Measurements from ENCODE around the gene STUM. TPM values are rescaled to one million over a fixed set of nuclear protein-coding genes. Genes with fewer than 3 reads are reported as not detected.
A peak's percentile ranks its signal among the peaks of the same experiment; 100 is the strongest.
"Not testable (repeated sequence)": the region's sequence is repeated elsewhere in the genome, so short reads cannot be mapped to it uniquely, and the experiment has no call there.

STUM gene
- total and polyA plus RNA-seq, 4 experiments from 2014 or later, result 0.03 TPM; not detected in 3

GRCh38 chr1:226593541-226593940, 45.0 kb downstream of the STUM start:
- Mint-ChIP-seq H3K9me3 (peaks cover 0 to 3% (median 0%) of the 10 kb centered on the region in 8 donors), H3K36me3 (no peaks in the 10 kb centered on the region), H3K27ac (no peak overlapping the region), H3K4me3 (no peak overlapping the region), H3K4me1 (no peaks in the 10 kb centered on the region), H3K27me3 (peaks cover 10 to 22% of the 10 kb centered on the region in 2 donors)
- H3K27me3 ChIP-seq (ENCODE audit: insufficient read depth, low read length), result no peaks in the 10 kb centered on the region
- H3K9me3 ChIP-seq (ENCODE audit: control insufficient read depth in 1 of 2, low read length in 2 of 2), result no peaks in the 10 kb centered on the region
- H3K4me3 ChIP-seq (ENCODE audit: low read length in 2 of 2), result no peak overlapping the region
- no peak overlapping the region for H3K27ac ChIP-seq (ENCODE audit: low read depth, low read length)
- no peaks in the 10 kb centered on the region for H3K4me1 ChIP-seq (ENCODE audit: insufficient read depth, low read length)
- no peaks in the 10 kb centered on the region for H3K36me3 ChIP-seq (ENCODE audit: insufficient read depth, low read length)
- POLR2A ChIA-PET (ENCODE audit: partially characterized antibody), result no interaction called here
- intact Hi-C loops (cut with micrococcal nuclease), result no loop called here
- CTCF ChIA-PET (ENCODE audit: partially characterized antibody), result no interaction called here
- no peak for DNase-seq

GRCh38 chr1:226596531-226597165, 48.1 kb downstream of the STUM start:
- Histone ChIP-seq H3K27ac (ENCODE audit: low read depth, low read length) (no peak overlapping the region), H3K27me3 (ENCODE audit: insufficient read depth, low read length) (no peaks in the 10 kb centered on the region), H3K36me3 (ENCODE audit: insufficient read depth, low read length) (no peaks in the 10 kb centered on the region), H3K4me3 (ENCODE audit: low read length in 2 of 2) (no peak overlapping the region), H3K9me3 (ENCODE audit: control insufficient read depth in 1 of 2, low read length in 2 of 2) (no peaks in the 10 kb centered on the region), H3K4me1 (ENCODE audit: insufficient read depth, low read length) (no peaks in the 10 kb centered on the region)
- Mint-ChIP-seq H3K27me3 (peaks cover 7 to 17% of the 10 kb centered on the region in 2 donors), H3K27ac (peak overlapping the region in 1 of 7 donors; percentile 44), H3K4me3 (no peak overlapping the region), H3K9me3 (peaks cover 0 to 3% (median 0%) of the 10 kb centered on the region in 8 donors), H3K36me3 (no peaks in the 10 kb centered on the region), H3K4me1 (no peaks in the 10 kb centered on the region)
- DNase-seq, result no peak
- ChIA-PET CTCF (ENCODE audit: partially characterized antibody) (no interaction called here), POLR2A (ENCODE audit: partially characterized antibody) (no interaction called here)
- intact Hi-C loops (cut with micrococcal nuclease), result no loop called here

- Mint-ChIP-seq H3K4me3 (no peak overlapping the region), H3K4me1 (no peaks in the 10 kb centered on the region), H3K36me3 (no peaks in the 10 kb centered on the region), H3K27ac (no peak overlapping the region), H3K9me3 (peaks cover 0 to 3% (median 0%) of the 10 kb centered on the region in 8 donors), H3K27me3 (peaks cover 5 to 15% of the 10 kb centered on the region in 2 donors)
- POLR2A ChIA-PET (ENCODE audit: partially characterized antibody), result no interaction called here
- CTCF ChIA-PET (ENCODE audit: partially characterized antibody), result interaction anchor here (0.5 to 1.4 kb wide), 2 partner anchors 29 to 104 kb away, joined by 3 read pairs; no protein-coding TSS in a partner anchor
- Histone ChIP-seq H3K27ac (ENCODE audit: low read depth, low read length) (no peak overlapping the region), H3K27me3 (ENCODE audit: insufficient read depth, low read length) (no peaks in the 10 kb centered on the region), H3K4me3 (ENCODE audit: low read length in 2 of 2) (no peak overlapping the region), H3K9me3 (ENCODE audit: control insufficient read depth in 1 of 2, low read length in 2 of 2) (no peaks in the 10 kb centered on the region), H3K36me3 (ENCODE audit: insufficient read depth, low read length) (no peaks in the 10 kb centered on the region), H3K4me1 (ENCODE audit: insufficient read depth, low read length) (no peaks in the 10 kb centered on the region)
- no peak for DNase-seq
- intact Hi-C loops (cut with micrococcal nuclease), result no loop called here
Measured at GRCh38 chr1:226597616-226598454, 49.3 kb downstream of the STUM start.

- no peak for DNase-seq
- H3K27ac Mint-ChIP-seq, result no peak overlapping the region
- H3K4me1 Mint-ChIP-seq, result no peaks in the 10 kb centered on the region
- no peaks in the 10 kb centered on the region for H3K4me1 ChIP-seq (ENCODE audit: insufficient read depth, low read length)
- no peaks in the 10 kb centered on the region for H3K27me3 ChIP-seq (ENCODE audit: insufficient read depth, low read length)
- no peak overlapping the region for H3K27ac ChIP-seq (ENCODE audit: low read depth, low read length)
- no peak overlapping the region for H3K4me3 Mint-ChIP-seq
- peaks cover 3 to 15% of the 10 kb centered on the region in 2 donors for H3K27me3 Mint-ChIP-seq
- H3K36me3 ChIP-seq (ENCODE audit: insufficient read depth, low read length), result no peaks in the 10 kb centered on the region
- ChIA-PET CTCF (ENCODE audit: partially characterized antibody) (interaction anchor here (0.5 to 1.4 kb wide), 2 partner anchors 28 to 103 kb away, joined by 3 read pairs; no protein-coding TSS in a partner anchor), POLR2A (ENCODE audit: partially characterized antibody) (no interaction called here)
- H3K4me3 ChIP-seq (ENCODE audit: low read length in 2 of 2), result no peak overlapping the region
- H3K9me3 Mint-ChIP-seq, result no peaks in the 10 kb centered on the region
- no peaks in the 10 kb centered on the region for H3K9me3 ChIP-seq (ENCODE audit: control insufficient read depth in 1 of 2, low read length in 2 of 2)
- H3K36me3 Mint-ChIP-seq, result no peaks in the 10 kb centered on the region
- intact Hi-C loops (cut with micrococcal nuclease), result no loop called here
Measured at GRCh38 chr1:226598455-226598849, 49.9 kb downstream of the STUM start.

- DNase-seq; H3K36me3 Mint-ChIP-seq; H3K9me3 Mint-ChIP-seq; intact Hi-C loops (cut with micrococcal nuclease); H3K9me3 ChIP-seq (ENCODE audit: control insufficient read depth in 1 of 2, low read length in 2 of 2); H3K27ac Mint-ChIP-seq; H3K4me1 Mint-ChIP-seq; H3K27me3 ChIP-seq (ENCODE audit: insufficient read depth, low read length); POLR2A ChIA-PET (ENCODE audit: partially characterized antibody); H3K4me3 ChIP-seq (ENCODE audit: low read length in 2 of 2); H3K4me3 Mint-ChIP-seq; H3K36me3 ChIP-seq (ENCODE audit: insufficient read depth, low read length); H3K4me1 ChIP-seq (ENCODE audit: insufficient read depth, low read length); H3K27ac ChIP-seq (ENCODE audit: low read depth, low read length): not testable (repeated sequence)
- H3K27me3 Mint-ChIP-seq, result peaks cover 3 to 14% of the 10 kb centered on the region in 2 donors
- CTCF ChIA-PET (ENCODE audit: partially characterized antibody), result interaction anchor here (1.1 to 1.4 kb wide), 2 partner anchors 9 to 28 kb away, joined by 3 read pairs; no protein-coding TSS in a partner anchor
Measured at GRCh38 chr1:226598955-226599354, 50.4 kb downstream of the STUM start.

- ChIA-PET POLR2A (ENCODE audit: partially characterized antibody) (interaction anchor here (0.5 kb wide), 1 partner anchor 156 kb away, joined by 3 read pairs; no protein-coding TSS in a partner anchor), CTCF (ENCODE audit: partially characterized antibody) (interaction anchor here (1.1 kb wide), 1 partner anchor 9 kb away, joined by 3 read pairs; no protein-coding TSS in a partner anchor)
Measured at GRCh38 chr1:226599636-226600238, 51.2 kb downstream of the STUM start.

GRCh38 chr1:226600254-226600653, 51.7 kb downstream of the STUM start:
- H3K27ac Mint-ChIP-seq, result peak overlapping the region in 1 of 7 donors; percentile 38
- Histone ChIP-seq H3K9me3 (ENCODE audit: control insufficient read depth in 1 of 2, low read length in 2 of 2) (no peaks in the 10 kb centered on the region), H3K4me3 (ENCODE audit: low read length in 2 of 2) (no peak overlapping the region), H3K27ac (ENCODE audit: low read depth, low read length) (no peak overlapping the region), H3K27me3 (ENCODE audit: insufficient read depth, low read length) (no peaks in the 10 kb centered on the region), H3K4me1 (ENCODE audit: insufficient read depth, low read length) (no peaks in the 10 kb centered on the region), H3K36me3 (ENCODE audit: insufficient read depth, low read length) (no peaks in the 10 kb centered on the region)
- no peak for DNase-seq
- H3K9me3 Mint-ChIP-seq, result no peaks in the 10 kb centered on the region
- intact Hi-C loops (cut with micrococcal nuclease), result no loop called here
- no peaks in the 10 kb centered on the region for H3K36me3 Mint-ChIP-seq
- H3K4me3 Mint-ChIP-seq, result no peak overlapping the region
- POLR2A ChIA-PET (ENCODE audit: partially characterized antibody), result no interaction called here
- no peaks in the 10 kb centered on the region for H3K4me1 Mint-ChIP-seq
- CTCF ChIA-PET (ENCODE audit: partially characterized antibody), result interaction anchor here (1.1 to 1.4 kb wide), 2 partner anchors 8 to 174 kb away, joined by 3 read pairs; no protein-coding TSS in a partner anchor
- peaks cover 1 to 13% of the 10 kb centered on the region in 2 donors for H3K27me3 Mint-ChIP-seq

More at GRCh38 chr1:226599636-226600238, 51.2 kb downstream of the STUM start:
- Histone ChIP-seq H3K36me3 (ENCODE audit: insufficient read depth, low read length) (no peaks in the 10 kb centered on the region), H3K27me3 (ENCODE audit: insufficient read depth, low read length) (no peaks in the 10 kb centered on the region), H3K4me1 (ENCODE audit: insufficient read depth, low read length) (no peaks in the 10 kb centered on the region), H3K27ac (ENCODE audit: low read depth, low read length) (no peak overlapping the region), H3K9me3 (ENCODE audit: control insufficient read depth in 1 of 2, low read length in 2 of 2) (no peaks in the 10 kb centered on the region), H3K4me3 (ENCODE audit: low read length in 2 of 2) (no peak overlapping the region)
- Mint-ChIP-seq H3K4me1 (no peaks in the 10 kb centered on the region), H3K27me3 (peaks cover 1 to 12% of the 10 kb centered on the region in 2 donors), H3K27ac (no peak overlapping the region), H3K9me3 (no peaks in the 10 kb centered on the region), H3K36me3 (no peaks in the 10 kb centered on the region), H3K4me3 (no peak overlapping the region)
- intact Hi-C loops (cut with micrococcal nuclease), result no loop called here
- DNase-seq, result no peak

Data from CD4-positive, alpha-beta memory T cell (primary cell).